Cortex of kidney (tissue), 1 donor: ENCODE data around the gene CHN2.

Source experiments
- DNase-seq: peaks from one replicate; lab custom pipeline; 2025; lab: John Stamatoyannopoulos, UW

CHN2 gene

DNA sequence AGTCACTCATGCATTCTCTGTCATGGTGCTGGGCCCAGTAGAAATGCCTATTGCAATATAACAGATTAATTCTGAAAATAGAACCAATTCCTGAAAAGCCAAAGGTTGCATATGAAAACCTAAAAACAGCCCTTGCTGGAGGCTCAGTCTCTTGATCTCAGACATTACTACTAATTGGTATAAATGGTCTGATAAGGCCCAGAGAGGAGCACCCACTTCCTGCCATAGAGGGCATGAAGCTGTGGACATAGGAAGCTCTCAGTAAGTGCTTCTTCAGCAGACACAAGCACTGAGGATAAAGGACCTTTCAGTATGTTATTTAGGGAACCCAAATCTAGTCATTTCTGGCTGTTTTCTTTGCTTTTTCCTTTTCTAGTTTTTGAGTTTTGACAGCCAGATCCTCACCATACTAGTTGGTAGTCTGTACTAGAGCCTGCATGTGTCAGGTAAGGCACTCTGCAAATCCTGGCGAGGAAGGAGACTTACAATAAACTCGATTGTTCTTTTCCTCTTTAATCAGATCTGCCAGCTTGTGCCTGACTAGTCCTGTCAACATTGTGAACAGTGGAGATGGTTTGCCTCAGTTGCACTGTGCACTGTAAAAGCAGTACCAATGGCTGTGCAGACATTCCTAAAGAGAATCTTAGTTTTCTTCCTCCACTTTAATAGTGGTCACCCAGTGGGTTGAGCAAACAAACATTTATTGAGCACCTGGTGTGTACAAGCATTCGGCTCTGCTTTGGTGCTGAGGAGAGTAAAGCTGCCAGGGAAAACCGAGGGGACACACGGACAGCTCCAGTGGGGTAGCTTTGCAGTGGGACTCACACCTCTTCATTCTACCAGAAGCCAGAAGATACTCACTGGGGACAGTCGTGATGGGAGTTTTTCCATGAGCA, 140.9 kb downstream of the CHN2 start:
- DNase-seq = no peak

DNA sequence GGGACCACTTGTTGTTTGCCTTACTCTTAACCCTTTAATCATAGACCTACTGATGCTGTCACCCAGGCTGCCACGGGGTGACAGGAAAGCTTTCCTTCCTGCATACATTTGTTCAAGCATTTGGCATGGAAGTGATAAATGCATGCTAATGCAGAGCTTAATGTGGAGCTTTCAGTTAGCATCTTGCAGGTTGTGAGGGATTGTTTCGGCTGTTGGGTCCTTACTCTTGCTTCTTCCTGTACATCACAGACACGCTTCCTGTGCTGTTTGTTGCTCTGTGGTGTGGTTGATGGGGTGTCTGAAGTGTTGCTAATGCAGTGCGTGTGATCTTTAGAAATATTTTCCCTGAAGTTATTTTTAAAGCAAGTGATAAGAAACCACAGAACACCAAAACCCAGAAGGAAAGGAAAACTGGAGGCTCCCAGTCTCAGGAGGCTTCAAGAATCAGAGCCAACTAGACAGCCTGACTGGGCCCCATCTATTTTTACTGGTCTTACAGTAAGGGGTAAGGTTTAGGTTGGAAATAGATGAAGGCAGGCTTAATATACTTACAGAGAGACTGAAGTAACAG, 143.1 kb downstream of the CHN2 start:
- DNase-seq = no peak

DNA sequence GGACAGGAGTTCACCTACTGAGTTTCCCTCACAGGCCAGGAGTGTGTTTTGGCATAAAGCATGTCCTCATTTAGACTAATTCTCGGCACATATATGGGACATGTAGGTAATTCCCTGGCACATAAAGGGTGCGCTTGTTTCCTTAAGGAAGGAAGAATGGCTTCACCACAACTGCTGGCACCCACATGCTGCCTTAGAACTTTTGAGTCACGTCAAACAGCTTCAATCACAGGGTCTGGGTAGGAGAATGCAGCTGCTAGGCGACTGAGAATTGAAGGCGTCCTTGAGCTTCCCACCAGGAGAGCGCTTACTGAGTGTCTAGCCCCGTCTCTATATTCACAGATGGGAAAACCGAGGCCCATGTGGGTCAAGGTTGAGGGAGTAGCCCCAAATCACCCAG, 146.1 kb downstream of the CHN2 start:
- no peak for DNase-seq

DNA sequence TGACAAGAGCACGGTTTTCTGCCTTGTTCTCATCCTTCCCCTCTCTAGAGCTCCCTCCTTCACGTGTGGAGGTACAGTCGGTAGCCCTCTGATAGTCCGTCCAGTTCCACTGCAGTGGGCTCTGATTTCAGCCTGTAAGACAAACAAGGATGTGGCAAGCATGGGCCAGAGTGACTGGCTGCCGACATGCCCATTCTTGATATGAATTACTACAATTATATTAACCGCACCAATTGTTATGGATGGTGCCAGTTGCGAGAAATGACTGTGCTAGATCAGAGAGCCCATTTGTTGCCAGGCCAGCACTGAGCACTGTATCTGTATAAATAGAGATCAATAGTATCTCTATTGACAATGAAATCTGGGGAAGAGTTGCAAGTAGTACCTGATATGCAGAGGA, 146.6 kb downstream of the CHN2 start:
- no peak for DNase-seq

DNA sequence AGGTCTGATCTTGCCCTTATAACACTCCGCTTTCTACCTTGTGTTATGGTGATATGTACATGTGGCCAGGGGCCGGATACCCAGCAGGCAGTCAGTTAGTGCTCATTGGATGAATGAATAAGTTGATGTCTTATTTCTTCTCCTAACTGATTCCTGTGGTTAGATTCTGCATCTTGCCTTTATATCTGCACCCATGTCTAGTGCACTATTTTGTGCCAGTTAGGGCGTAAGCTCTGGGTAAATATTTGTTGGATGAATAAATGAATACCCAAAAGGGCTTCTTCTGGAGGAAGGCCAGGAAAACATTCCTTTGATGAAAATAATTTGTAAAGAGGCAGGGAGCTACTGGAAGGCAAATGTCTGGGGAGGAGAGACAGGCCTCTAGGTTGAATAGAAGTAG, 148.2 kb downstream of the CHN2 start:
- no peak for DNase-seq

DNA sequence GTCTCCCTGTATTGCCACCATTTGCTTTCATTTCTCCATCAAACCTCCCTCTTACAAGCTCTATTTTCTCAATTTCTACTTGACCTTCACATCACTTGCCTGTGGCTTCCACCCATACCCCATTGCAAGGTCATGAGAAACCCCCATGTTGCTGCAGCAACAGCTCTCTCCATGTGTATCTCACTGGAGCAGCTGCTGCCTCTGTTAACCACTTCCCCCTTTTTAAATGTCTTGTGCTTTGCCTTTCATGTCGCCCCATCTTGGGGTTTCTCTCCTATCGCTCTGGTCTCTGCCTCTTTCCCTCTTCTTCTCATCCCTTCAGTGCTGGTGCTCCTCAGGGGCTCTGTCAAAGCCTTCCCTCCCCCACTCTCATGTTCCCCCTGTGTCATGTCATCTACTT, 148.8 kb downstream of the CHN2 start:
- no peak for DNase-seq

DNA sequence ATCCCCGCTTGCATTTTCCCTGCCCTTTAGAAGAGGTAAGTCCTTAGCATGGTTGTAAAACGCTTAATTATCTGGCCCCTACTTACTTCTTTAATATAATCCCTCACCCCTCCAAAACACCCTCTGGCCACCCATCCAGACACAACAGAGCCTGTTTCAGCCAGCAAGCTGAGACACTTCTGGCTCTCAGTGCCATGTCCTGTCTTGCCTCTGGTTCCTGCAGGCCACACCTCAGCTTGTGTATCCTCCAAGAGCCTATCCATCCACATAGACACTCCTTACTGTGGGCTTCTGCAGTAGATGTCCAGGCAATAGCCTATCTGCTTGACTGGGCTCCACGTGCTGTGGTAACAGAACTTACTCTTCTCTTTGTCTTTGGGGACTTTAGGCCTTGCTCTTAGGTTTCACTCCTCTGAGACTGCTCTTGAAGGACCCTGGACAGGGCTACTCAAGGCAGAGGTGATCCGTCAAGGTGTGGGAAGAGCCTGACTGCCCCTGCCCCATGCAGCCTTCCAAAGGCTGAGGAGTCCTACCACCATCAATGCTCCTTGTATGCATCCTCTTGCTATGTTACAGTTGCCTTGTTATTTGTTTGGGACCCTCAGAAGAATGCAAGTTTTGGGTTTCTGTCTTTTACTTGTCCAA, 149.9 kb downstream of the CHN2 start:
- no peak for DNase-seq

DNA sequence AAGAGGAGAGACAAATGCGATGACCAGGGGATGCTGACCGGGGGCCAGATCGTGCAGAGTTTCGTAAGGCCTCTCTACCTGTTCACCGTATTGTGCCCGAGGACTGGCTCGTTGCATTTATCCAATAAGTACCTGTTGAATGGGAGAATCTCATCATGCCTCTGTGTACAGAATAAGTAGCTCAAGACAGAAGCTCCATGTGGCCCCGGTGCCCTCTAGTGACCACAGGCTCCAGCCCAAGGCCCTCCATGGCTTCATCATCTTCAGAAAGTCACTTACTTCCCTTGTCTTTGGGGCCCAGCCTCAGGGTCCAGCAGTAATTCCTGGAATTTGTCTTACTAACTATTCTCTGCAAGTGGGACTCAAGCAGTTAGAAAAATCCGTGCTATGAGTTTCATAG, 151.0 kb downstream of the CHN2 start:
- DNase-seq = no peak

DNA sequence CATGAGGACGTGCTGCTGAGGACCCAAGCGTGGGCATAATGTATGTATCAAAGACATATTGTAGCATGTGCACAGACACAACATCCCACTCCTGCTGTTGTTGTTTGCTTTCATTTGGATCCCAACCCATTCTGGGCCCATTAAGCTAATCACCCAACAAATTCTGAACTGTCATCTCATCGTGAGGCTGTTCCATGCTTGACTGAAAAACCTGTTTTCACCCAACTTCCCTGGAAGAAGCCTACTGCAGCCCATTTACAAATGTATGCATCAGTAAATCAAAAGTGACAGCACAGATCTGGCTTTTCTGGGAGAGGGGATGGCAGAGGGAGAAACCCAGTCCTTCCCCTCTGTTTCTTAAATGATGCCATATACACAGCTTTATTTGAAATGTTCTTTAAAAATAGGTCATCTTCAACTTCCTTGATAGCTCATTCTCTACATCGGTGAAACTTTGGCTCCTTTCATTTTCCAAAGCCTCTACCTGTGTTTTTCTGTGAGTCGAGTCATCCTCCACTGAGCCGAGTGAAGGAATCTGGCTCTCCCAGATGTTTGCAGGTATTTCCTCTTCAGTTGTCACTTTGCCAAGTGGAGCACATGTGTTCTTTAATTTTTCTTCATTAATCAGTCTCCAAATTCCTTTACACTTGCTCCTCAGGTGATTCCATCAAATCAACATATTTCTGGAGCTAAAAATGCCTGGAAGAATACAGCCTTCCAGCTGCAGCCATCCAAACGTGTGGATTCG, 151.8 kb downstream of the CHN2 start:
- DNase-seq = no peak

DNA sequence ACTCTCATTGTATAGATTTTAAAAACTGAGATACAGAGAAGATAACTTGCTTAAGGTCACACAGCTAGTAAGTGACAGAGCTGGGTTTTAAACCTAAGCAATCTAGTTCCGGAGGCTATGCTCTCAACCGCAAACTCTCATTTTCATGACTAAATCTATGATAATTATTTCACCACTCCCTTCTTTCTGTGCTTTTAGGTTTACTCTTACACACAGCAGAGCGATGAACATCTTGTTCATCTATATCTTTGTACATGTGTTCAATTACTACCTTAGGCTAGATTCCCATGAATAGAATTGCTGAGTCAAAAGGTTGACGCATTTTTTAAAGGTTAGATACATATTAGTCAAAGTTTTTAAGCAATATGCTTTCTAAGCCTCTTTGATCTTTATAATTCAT, 154.8 kb downstream of the CHN2 start:
- no peak for DNase-seq

DNA sequence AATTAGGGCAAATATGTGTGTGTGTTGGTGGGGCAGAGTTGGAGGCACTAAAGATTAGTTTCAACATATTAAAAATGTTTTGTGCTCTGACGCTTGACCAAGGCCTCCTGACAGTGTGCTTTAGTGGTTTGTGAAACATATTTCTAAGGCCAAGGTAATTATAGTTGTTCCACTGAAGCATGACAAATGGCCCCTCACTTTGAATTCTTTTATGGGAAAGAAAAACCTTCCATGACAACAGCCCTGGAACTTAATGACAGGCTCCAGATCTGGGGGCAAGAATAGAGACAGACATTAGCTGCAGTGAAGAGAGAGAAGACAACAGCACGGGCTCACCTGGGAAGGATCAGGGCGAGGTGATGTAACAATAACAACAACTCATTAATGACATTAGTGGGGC, 155.8 kb downstream of the CHN2 start:
- DNase-seq = no peak

DNA sequence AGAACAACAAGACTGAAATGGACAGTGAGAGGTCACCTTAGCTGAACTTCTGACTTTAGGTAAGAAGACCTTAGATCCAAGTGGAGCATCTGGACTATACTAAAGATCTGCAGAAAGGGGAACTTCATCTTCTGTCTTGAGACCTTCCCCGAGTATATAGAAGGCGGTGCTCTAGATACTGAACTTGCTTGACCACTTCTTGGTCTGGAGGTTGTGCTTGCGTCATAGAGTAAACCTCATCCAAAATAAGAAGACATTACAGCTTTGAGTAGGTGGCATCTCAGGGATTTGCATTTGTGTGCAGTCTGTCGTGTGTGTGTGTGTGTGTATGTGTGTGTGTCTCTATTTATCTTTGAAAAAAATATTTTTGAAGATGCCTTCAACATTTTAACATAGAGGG, 157.5 kb downstream of the CHN2 start:
- no peak for DNase-seq

DNA sequence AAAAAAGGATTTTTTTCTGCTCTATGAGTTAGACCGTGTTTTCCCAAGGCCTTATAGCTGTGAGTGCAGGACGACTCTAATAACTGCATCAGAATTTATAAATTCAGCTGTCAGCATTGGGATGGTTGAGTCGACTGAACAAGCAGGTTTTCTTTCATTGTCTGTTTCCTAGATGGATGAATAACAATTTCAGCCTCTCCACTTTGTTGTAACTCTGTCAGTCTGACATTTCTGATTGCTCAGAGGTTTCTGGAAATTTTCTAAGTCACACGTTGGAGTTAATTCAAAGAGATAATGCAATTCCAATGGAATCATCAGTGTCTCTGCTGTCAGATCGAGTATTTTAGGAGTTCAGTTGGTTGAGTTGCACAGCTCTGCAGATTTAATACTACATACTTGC, 159.2 kb downstream of the CHN2 start:
- DNase-seq = no peak

DNA sequence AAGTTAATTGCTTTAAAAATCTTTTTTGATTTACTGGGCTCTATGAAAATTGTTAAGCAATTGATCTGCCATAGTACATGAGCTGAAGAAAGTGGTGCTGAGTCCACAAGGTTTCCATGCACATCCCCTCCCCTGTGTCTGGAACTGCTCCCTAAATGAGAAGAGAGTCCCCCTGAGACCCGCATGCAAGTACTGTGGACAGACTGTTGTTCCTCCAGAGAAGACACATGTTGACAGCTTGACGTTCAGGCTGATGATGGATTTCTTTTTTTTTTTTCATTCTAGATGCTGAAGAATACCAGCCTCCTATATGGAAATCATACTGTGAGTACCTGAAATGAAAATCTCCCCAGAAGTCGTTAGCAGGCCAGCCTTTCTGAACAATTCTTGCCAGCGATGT, 159.8 kb downstream of the CHN2 start:
- DNase-seq = no peak

DNA sequence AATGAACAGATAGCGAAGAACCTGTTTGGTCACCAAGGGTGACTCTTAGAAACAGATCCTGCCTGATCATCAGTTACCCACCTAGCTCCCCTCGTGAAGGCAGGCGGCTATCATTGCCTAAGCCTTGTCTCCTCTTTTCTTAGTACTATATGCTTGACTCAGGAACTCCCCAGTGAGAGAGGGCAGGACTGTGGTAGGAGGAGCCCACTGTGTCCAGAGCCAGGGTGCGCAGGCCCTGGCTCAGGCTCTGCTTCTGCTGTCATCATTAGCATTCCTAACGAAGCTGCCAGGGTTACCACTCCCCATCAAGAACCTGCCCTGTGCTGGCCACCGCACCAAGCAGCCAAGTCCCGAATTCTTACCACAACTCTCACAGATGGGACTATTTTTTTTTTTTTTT, 160.8 kb downstream of the CHN2 start:
- DNase-seq = no peak

DNA sequence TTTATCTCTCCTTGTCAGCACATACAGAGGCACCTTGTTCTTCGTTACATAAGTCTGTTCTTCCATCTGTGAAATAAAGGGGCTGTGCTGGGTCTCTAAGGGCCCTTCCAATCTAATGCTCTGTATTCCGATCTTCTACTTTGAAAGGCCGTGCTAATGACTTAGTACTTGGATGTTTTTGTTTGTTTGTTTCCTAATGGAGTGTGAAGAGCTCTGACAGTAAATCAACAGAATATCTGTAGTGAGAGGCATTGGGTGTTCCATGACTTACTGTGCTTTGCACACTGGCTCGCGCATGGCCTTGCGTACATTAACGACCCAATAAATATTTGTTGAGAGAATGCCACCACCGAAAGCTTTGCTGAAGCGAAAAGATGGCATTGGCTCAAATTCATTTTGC, 162.1 kb downstream of the CHN2 start:
- no peak for DNase-seq

DNA sequence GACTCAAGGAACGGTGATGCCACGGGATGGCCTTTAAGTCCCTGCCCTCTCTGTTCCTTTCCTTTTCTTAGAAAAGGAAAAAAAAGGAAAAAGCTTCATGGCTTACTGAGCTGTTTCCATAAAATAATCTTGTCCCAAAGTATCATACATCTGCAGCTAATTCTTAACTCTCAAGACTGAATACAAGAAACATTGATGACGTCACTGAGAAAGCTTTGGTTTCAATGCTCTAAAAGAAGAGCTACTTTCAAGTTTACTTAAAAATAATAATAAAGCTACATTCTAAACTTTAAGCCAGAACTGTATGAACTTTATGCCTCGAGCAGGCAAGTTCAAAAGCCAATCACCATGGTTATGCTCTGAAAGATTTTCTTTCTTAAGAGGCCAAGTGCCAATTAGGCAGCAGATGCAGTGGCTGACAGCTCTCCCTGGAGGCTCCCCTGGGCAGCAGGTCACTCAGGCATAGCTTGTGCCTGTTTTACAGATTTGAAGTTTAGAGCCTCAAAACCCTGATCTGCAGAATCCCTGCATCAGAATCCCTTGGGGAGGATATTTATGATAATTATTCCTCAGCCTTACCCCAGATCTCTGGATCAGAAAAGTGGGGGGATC, 165.0 kb downstream of the CHN2 start:
- DNase-seq = no peak

DNA sequence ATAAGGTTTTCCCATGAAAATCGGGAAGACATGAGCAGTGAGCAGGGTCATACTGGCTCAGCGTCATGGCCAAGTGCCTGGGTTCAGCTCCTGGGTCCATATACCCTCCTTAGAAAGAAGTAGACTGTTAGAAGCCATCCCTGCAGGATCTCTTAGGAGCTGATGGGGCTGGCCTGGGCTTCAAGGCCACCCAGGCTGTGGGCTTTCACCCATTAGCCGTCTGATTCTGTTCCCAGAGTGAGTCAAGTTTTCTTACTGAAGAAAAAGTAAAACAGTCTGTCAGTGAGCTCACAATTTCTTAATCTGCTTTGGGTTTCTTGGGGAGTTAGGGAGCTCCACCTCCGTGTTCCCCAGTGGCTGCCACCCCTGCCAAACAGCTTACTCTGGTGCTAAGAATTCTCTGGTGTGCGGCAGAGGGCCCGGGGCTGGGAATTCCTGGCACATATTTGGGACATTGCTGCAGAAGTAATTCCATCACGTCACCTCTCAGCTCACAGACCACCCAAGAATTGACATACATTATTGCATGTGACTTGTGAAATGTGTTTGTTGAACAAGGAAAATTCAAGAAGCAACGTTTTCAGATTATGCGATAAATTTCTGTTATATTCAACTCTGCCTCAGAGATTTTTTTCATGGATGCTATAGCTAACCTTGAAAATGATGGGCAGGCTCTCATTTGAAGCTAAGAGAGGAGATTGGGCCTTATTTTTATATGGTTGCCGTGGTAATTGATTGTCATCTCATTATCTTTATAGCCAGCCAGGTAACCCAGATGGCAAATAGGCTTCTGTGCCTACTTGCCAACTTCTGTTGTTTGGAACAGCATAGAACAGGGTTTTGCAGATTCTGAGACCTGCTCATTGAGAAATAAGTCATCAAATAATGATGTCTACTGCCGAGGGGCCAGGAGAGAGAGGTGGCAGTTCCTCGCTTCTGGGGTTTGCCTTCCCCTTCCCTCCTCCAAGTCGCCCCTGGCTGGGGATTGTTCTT, 166.4 kb downstream of the CHN2 start:
- DNase-seq = no peak

DNA sequence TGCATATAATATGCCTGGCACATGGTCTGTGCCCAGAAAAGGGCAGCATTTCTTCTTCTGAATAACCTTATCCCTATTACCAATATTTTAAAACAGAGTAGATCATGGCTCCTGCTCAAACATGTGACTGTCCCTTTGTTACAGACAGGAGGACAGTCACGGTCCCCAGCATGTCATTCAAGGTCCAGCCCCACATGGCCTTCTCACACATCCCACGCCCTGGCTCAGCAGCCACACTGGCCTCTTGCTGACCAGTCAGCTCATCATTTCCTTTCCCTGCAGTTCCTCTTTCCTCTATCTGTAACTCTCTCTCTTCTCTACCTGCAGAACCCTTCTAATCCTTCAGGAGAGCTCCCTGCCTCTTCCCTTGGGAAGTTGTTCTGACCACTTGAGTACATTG, 167.8 kb downstream of the CHN2 start:
- no peak for DNase-seq

DNA sequence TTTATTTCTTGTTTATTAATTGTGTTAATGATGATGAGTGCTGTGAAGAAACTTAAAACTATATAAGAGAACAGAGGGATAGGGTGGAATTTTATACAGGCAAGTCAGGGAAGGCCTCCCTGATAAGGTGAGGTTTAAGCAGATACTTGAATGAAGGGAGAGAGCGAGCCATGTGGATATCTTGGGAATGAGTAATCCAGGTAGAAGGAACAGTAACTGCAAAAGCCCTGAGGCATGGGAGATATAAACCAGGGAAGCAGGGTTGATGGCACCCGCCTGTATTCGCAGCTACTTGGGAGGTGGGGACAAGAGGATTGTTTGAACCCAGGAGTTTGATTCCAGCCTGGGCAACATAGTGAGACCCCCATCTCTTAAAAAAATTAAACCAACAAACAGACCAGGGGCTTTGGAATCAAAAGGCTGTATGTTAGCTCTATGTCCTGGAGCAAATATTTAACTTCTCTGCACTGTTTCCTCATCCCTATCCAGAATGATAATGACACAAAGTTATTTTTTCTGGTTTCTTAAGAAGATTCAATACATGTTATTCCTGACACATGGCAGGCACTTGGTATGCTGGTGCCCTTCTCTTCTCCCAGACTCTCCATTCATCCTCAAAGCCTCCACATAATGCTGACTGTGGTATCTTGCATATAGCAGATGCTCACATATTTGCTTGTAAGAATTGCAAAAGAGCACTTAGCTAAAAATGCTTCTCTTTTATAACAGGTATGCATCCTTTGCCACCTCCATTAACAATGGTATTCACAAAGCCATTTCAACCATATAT, 169.3 kb downstream of the CHN2 start:
- no peak for DNase-seq
